COLO668 (cell line): ENCODE measurements around the gene MLYCD.

Source experiments
- DNase-seq: peaks from one replicate; lab custom pipeline; 2025; ENCODE audit not compliant: unreplicated experiment; lab: John Stamatoyannopoulos, UW

Gene MLYCD

DNA sequence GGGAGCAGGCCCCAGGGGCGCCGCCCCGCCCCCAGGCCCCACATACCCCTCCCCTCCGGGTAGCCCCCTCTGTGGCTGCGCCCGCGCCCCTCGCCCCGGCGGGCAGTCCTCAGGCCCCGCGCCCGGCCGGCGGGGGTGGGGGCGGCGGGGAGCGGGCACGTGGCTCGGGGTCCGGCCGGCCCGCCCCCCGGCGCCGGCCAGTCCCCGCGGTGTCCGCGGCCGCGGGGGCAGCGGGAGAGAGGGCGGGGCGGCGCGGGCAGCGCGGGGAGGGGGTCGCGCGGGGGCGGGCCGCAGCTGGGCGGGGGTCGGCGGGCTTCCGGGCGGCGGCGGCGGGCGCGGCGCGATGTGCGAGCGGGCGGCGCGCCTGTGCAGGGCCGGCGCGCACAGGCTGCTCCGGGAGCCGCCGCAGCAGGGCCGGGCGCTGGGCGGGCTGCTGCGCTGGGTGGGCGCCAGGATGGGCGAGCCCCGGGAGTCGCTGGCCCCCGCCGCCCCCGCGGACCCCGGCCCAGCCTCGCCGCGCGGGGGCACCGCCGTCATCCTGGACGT, 69.5 kb downstream of the MLYCD start:
- DNase-seq = peak; percentile 10

DNA sequence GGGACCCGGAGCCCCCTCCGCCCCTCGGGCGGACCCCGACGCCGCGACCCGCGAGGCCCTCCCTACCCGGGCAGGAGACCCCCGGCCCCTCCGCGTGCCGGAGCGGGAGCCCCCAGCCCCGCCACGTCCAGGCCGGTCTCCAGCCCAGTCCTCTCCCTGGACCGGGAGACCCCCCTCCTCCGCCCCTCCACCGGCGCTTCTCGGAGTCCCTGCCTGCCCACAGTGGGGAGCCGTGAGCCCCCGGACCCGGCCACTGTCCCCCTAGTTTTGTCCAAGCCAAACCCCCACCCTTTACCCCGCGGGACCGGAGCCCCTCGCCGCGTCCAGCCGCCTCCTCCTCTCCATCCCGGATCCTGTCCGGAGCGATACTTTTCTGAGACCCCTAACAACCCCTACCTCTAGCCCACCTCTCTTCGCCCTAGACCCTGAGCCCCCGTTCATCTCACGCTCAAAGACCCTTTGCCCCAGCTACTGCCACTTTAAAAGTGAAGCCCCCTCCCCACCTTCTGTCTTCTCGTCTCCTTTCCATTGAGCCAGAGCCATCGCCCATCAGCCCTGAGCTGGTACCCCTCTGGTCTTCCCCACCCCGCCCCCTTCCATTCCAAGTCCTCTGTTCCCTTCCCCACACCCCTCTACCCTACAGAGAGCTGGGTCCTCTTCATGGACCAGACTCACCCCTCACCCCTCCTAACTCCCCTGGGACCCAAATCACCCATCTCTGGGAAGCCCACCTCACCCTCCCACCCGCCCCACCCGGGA, 70.2 kb downstream of the MLYCD start:
- DNase-seq = no peak

DNA sequence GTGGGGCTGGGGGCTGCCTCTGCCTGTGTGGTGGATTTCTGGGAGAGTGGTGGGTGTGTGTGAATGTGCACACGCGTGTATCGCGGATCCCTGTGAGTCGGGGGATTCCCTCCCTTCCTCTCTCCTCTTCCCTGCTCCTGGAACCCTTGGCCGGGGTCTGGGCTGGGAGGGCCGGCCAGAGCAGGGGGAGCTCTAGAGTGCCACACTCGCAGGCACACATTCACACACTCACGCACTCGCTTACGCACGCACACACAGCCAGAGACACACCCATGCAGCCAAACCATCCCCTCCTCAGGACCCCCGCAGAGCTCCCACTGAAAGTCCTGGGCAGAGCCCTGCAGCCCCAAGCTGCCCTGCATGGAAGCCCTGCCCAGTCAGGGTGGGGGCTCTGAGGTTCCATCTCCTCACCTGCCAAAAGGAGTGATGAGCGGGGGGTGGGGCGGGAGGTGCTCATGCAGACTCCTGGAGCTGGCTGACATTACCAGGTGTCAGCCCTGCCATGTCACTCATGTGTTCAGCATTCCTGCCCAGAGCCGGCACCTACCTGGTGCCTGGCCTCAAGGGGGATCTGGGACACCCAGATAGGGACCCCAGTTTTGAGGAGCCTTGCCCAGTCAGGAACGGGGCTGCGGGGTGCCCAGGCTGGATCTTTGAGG, 71.0 kb downstream of the MLYCD start:
- DNase-seq = peak; percentile 23

DNA sequence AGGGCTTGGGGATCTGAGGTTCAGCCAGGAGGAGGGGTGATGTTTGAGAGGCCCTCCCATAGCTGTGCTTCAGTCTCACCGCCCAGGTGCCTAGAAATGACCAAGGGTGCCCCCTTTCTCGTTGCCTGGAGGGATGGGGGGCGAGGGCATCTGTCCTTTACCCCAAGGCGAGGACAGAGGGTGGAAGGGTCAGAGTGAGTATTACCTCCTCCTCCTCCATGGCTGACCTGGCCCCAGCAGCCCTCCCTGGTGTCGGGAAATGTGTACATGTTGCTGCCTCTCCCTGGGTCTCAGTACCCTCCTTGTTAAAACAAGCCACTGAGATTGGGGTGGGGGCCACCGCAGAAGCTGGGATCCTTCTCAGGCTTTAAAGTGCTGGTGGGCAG, 71.5 kb downstream of the MLYCD start:
- no peak for DNase-seq

DNA sequence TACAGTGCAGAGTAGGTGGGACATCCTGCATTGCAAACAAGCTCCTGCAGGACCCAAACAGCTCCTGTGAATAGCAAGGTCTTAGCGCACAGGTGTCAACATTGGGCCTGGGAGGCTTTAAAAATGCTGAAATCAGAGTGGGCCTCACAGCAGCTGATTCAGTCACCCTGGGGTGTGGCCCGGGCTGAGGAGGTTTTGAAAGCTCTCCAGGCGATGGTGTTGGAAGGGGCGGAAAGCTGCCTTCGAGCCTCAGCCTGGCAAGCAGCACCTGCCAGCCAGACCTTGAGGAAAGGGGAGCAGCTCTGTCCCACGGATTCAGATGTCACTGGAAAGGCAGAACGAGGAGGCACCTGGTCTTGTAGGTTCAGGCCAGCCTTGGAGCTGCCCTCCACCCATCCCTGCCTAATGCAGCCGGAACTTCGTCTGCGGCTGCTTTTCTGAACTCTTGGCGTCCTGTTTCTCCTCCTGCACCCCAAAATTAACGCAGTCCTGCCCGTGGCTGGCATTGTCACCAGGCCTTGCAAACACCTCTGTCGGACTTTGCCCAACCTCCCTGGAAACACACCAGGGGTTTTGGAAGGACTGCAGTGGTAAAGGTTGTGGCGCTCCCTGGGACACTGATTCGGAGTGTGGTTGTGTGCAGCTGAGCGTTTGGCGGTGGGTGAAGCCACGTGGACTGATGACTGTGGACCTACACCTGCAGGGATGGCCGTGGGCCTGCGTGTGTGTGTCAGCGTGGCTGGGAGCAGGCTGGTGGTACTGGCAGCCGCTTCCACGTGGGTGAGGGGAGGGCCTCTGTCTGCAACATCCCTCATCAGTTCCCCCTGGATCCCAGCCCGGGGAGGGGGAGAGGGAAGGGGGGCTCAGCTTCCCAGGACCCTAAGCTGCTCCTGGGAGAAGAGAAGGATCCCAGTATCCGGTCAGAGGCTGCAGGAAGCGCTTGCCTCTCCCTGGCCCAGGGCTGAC, 72.5 kb downstream of the MLYCD start:
- DNase-seq = no peak

DNA sequence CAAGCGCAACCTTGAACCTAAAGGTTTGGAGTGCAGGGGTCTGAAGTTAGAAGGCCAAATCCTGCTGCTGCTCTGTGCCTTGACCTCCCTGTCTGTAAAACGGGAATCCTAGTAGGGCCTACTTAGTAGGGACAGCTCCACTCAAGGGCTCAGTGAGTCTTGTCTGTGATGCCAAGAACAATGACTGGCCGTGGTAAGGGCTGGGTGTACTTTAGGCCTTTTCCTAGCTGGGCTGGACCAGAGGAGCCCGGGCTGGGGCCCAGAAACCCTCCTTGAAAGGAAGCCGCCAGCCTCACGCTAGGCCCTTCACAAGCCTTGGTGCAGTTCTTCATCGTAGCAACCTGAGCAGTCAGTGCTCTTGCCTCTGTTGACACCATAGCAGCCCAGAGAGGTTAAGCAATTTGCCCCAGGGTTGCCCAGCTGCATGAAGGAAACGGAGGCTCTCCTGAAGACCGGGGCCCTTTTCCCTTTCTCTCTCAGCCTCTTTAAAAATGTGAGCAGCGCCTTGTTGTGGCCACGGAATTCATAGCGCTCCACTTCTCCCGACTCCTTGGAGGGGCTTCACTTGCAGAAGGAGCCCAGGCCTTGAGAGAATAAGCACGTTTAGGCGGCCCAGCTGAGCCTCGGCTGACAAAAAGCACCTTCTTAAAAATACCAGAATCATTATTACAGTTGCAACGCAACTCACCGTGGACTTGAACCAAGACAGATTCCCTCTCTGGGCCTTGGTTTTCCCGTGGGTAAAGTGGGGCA, 73.5 kb downstream of the MLYCD start:
- DNase-seq = no peak

DNA sequence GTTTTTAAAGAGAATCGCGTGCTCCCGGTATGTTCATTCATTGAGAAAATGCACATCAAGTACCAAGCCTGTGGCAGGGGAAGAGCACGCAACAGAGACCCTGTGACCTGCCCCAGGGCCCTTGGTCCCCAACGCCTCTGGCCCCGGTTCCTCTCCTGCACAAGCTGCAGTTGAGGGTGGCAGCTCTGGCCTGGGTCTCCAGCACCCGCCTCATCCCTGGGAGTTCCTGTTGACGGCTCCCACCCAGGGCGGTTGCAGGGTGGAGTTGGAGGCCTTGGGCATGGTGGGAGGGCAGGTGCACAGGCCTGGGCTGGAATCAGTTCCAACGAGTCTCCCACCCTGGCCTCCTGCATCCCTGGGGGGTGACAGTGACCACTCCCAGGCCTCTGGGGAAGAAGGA, 74.2 kb downstream of the MLYCD start:
- no peak for DNase-seq

DNA sequence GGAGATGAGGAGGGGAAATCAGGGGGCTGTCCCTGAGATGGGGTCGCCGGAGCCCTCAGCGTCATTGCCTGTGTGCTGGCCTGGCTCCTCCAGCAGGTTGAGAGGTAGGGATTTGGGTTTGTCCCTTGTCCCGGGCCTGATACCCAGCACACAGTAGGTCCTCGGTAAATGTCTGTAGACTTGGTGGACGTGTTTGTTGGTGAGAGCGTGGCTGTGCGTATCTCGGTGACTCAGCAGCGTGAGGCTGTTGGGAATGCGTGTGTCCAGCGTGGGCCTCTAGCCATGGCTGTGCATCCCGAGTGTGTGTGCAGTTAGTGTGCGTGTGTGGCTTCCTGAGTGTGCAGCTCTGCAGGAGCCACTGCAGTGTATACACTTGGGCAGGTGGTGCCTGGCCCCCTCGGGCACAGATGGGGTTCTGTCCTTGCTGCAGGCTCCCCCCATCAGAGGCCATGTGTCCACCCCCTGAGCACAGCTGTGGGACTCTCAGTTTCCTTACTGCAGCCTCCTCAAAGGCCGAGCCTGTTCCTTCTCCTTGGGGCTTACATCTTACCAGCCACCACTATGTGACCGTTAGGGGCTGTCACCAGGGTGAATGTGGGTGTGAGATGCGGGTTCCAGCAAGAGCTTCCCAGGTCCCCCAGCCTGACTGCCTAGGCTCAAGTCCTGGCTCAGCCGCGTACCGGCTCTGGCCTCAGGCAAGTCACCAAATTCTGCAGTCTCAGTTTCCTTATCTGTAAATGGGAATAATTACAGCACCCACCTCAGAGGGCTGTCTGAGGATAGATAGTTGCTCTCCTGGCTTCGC, 74.9 kb downstream of the MLYCD start:
- DNase-seq = no peak

DNA sequence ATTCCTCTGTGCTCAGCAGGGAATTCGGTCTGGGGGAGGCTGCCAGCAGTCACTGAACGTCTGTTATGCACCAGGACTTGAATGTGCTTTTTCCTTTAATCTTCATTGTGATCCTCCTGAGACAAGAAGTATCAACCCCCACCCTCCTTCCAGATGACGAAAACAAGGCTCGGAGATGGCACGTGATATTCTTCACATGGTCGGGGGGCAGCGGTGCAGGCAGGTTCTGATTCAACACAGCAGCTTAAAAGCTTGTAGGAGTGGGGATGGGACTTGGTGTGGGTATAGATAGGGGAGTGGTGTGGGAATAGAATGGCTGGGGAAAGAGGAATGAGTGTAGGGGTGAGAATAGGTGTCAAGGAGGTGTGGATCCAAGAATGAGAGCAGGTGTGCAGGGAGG, 75.6 kb downstream of the MLYCD start:
- DNase-seq = no peak

DNA sequence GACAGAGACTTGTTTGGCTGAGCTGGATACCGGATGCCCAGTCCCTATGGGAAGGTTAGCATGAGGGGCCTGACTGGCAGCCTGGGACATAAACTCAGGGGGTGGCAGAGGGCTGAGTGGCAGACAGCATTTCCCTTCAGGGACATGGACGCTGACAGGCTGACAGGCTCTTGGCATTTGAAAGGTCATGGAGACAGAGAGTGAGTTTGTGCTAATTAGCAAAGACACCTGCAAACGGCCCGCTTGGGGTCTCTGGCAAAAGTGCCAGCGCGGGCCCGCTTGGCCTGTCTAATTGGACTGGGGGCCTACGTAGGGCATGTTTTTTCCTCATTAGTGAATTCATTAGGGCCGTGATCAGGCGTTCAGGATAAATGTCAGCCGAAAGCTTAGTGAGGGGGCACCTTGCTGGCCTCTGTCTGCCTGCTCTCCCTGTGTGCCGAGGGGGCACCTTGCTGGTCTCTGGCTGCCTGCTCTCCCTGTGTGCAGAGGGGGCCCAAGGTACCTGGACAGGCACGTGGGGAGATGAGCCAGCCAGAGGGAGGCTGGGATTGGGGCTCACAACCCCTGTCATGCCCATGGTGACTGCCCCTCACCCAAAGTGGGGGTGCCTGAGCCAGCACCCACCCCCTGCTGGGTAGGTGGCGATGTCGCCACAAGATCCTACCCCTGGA, 76.8 kb downstream of the MLYCD start:
- no peak for DNase-seq
